ENCODE data around the gene GNG14. TPM values are rescaled to one million over a fixed set of nuclear protein-coding genes. Genes with fewer than 3 reads are reported as not detected.

The GNG14 gene
- total and polyA plus RNA-seq, 2 donors (not counting 3 experiments of a cell fraction or from before 2014, with no cell fraction given) = not detected

- Histone ChIP-seq H3K79me2 (ENCODE audit: control insufficient read depth, insufficient read depth, low read length) (peaks cover 9% of the 10 kb centered on the region), H3K27ac (ENCODE audit: insufficient read depth, low read depth, low read length) (no peak overlapping the region), H3K27me3 (ENCODE audit: control insufficient read depth in 2 of 2, insufficient read depth in 2 of 2, low read length in 2 of 2) (no peaks in the 10 kb centered on the region), H3K4me2 (ENCODE audit: insufficient read depth, low read length) (no peak overlapping the region), H3K9me3 (replicated peaks; ENCODE audit: control insufficient read depth, insufficient read depth, low read length) (no peaks in the 10 kb centered on the region), H4K20me1 (replicated peaks; ENCODE audit: control insufficient read depth, extremely low read depth, insufficient read depth, low read length) (no peaks in the 10 kb centered on the region), H3K4me3 (replicated peaks in 1 of 3; ENCODE audit: insufficient read depth in 1 of 3, low read depth in 1 of 3, low read length in 3 of 3) (no peak overlapping the region), H3K4me1 (ENCODE audit: control insufficient read depth, extremely low read depth, insufficient read depth, low read length) (no peaks in the 10 kb centered on the region), H3K9me1 (replicated peaks; ENCODE audit: control insufficient read depth, extremely low read depth, insufficient read depth, low read length) (no peaks in the 10 kb centered on the region), H3K9ac (replicated peaks; ENCODE audit: extremely low read depth, insufficient read depth, low read length) (no peak overlapping the region), H2AFZ (ENCODE audit: low read depth, low read length) (no peak overlapping the region), H3K36me3 (ENCODE audit: control insufficient read depth in 2 of 2, extremely low read depth in 1 of 2, insufficient read depth in 2 of 2, low read length in 2 of 2) (peaks cover 5 to 42% of the 10 kb centered on the region in 2 experiments)
- peak; percentile 88 for FAIRE-seq
- DNase-seq (ENCODE audit: low read depth, low spot score) = peak; percentile 60
- intact Hi-C loops (cut with micrococcal nuclease) (loop anchor here (1.0 kb wide), 1 partner anchor 171 kb away; no protein-coding TSS in a partner anchor), dilution Hi-C loops (cut with MboI; ENCODE audit: extremely low pct_ligation_motif_present, low sequenced_read_pairs) (no loop called here)
- ChIA-PET POLR2A (no interaction called here), CTCF (interaction anchor here (0.7 to 4.7 kb wide), 10 partner anchors 9 to 879 kb away, joined by 3 to 38 read pairs (median 4); partner anchors contain the start of genes GET3, MAN2B1 and WDR83)
- TF ChIP-seq CTCF (IDR thresholded peaks at IDR 0.05; ENCODE audit: extremely low read depth in 1 of 2, insufficient read depth in 1 of 2, low read depth in 1 of 2, low read length in 2 of 2) (peak; percentile 85 to 90), MYC (IDR thresholded peaks at IDR 0.05; ENCODE audit: low read depth, low read length) (no peak), MAX (IDR thresholded peaks at IDR 0.05; ENCODE audit: insufficient read depth, insufficient read length) (peak; percentile 29)
- BruUV-seq (replicated peaks) = no TSS peak
Measured at GRCh38 chr19:12676384-12676792, 11.4 kb upstream of the GNG14 start.

- intact Hi-C loops (cut with micrococcal nuclease) = loop anchor here (1.0 kb wide), 1 partner anchor 170 kb away; no protein-coding TSS in a partner anchor
- DNase-seq (ENCODE audit: low read depth, low spot score) = no peak
- no peak overlapping the region for H3K4me2 ChIP-seq (ENCODE audit: insufficient read depth, low read length)
- H3K9me3 ChIP-seq (replicated peaks; ENCODE audit: control insufficient read depth, insufficient read depth, low read length) = no peaks in the 10 kb centered on the region
- FAIRE-seq = no peak
- H3K27ac ChIP-seq (ENCODE audit: insufficient read depth, low read depth, low read length) = no peak overlapping the region
- no peak overlapping the region for H3K9ac ChIP-seq (replicated peaks; ENCODE audit: extremely low read depth, insufficient read depth, low read length)
- no peak overlapping the region for H2AFZ ChIP-seq (ENCODE audit: low read depth, low read length)
- CTCF ChIA-PET = interaction anchor here (0.7 to 4.7 kb wide), 9 partner anchors 9 to 879 kb away, joined by 3 to 38 read pairs (median 3); partner anchors contain the start of genes GET3, MAN2B1 and WDR83
- no peaks in the 10 kb centered on the region for H3K9me1 ChIP-seq (replicated peaks; ENCODE audit: control insufficient read depth, extremely low read depth, insufficient read depth, low read length)
- TF ChIP-seq POLR2AphosphoS5 (IDR thresholded peaks at IDR 0.05; ENCODE audit: insufficient read depth, low read depth, low read length) (no peak), JUN (IDR thresholded peaks at IDR 0.05; ENCODE audit: borderline replicate concordance, insufficient read depth, insufficient read length, low read depth) (no peak), MYC (IDR thresholded peaks at IDR 0.05; ENCODE audit: low read depth, low read length) (no peak), GATA2 (IDR thresholded peaks at IDR 0.05; ENCODE audit: insufficient read depth, insufficient read length, low read depth, low read length) (no peak), MAX (IDR thresholded peaks at IDR 0.05; ENCODE audit: insufficient read depth, insufficient read length) (no peak), EZH2 (IDR thresholded peaks at IDR 0.05; ENCODE audit: borderline replicate concordance, low read depth, low read length, severe bottlenecking) (no peak), FOS (IDR thresholded peaks at IDR 0.05; ENCODE audit: borderline replicate concordance, insufficient read depth, low read length) (no peak), CTCF (IDR thresholded peaks at IDR 0.05; ENCODE audit: extremely low read depth in 1 of 2, insufficient read depth in 1 of 2, low read depth in 1 of 2, low read length in 2 of 2) (no peak), POLR2A (IDR thresholded peaks at IDR 0.05; ENCODE audit: low read depth, low read length) (no peak)
- no peak overlapping the region for H3K4me3 ChIP-seq (replicated peaks in 1 of 3; ENCODE audit: insufficient read depth in 1 of 3, low read depth in 1 of 3, low read length in 3 of 3)
- no peaks in the 10 kb centered on the region for H3K4me1 ChIP-seq (ENCODE audit: control insufficient read depth, extremely low read depth, insufficient read depth, low read length)
- dilution Hi-C loops (cut with MboI; ENCODE audit: extremely low pct_ligation_motif_present, low sequenced_read_pairs) = no loop called here
- H3K27me3 ChIP-seq (ENCODE audit: control insufficient read depth in 2 of 2, insufficient read depth in 2 of 2, low read length in 2 of 2) = no peaks in the 10 kb centered on the region
- POLR2A ChIA-PET = no interaction called here
- peaks cover 9% of the 10 kb centered on the region for H3K79me2 ChIP-seq (ENCODE audit: control insufficient read depth, insufficient read depth, low read length)
- peaks cover 5 to 42% of the 10 kb centered on the region in 2 experiments for H3K36me3 ChIP-seq (ENCODE audit: control insufficient read depth in 2 of 2, extremely low read depth in 1 of 2, insufficient read depth in 2 of 2, low read length in 2 of 2)
- H4K20me1 ChIP-seq (replicated peaks; ENCODE audit: control insufficient read depth, extremely low read depth, insufficient read depth, low read length) = no peaks in the 10 kb centered on the region
- BruUV-seq (replicated peaks) = no TSS peak
Measured at GRCh38 chr19:12676928-12677327, 10.9 kb upstream of the GNG14 start.

All from endothelial cell of umbilical vein (primary cell).